Measurements from ENCODE around the gene SMARCD3.

The SMARCD3 gene

GRCh38 chr7:151276666-151277590, 28.4 kb upstream of the SMARCD3 start:
- peak overlapping the region; percentile 6; the same call in 1 of the 2 replicates for H3K27ac ChIP-seq
- no peak; the same call in 1 of the 2 replicates for TF ChIP-seq ZFX (IDR thresholded peaks at IDR 0.05)
- no peak for TF ChIP-seq CTCF (conservative IDR thresholded peaks at IDR 0.05)

GRCh38 chr7:151275813-151276577, 27.5 kb upstream of the SMARCD3 start:
- TF ChIP-seq ZFX (IDR thresholded peaks at IDR 0.05) (no peak), CTCF (conservative IDR thresholded peaks at IDR 0.05) (no peak)

GRCh38 chr7:151274936-151275812, 26.7 kb upstream of the SMARCD3 start:
- H3K27ac ChIP-seq: no peak overlapping the region
- TF ChIP-seq ZFX (IDR thresholded peaks at IDR 0.05): no peak
- no peak for TF ChIP-seq CTCF (conservative IDR thresholded peaks at IDR 0.05)

More at GRCh38 chr7:151275813-151276577, 27.5 kb upstream of the SMARCD3 start:
- H3K27ac ChIP-seq: no peak overlapping the region

DNA sequence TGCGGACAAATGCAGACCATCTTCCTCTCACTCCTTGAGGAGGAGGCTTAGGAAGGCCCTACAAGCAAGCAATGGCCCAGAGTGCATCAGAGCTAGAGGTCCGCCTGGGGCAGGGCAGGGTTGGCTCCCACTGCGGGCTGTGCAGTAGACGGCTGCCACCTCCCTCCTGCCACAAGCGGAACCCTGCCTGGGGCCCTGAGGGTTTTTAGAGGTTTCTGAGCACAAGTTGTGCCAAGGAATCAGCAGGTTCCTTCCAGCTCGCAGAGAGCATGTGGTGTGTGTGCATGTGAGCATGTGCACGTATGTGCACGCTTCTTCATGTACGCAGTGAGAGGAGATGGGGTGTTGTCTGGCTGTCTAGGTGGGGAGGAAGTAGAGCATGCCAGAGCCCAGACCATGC, 25.9 kb upstream of the SMARCD3 start:
- TF ChIP-seq CTCF (conservative IDR thresholded peaks at IDR 0.05): no peak
- no peak for TF ChIP-seq ZFX (IDR thresholded peaks at IDR 0.05)
- H3K27ac ChIP-seq: no peak overlapping the region

GRCh38 chr7:151273651-151274390, 25.3 kb upstream of the SMARCD3 start:
- H3K27ac ChIP-seq: no peak overlapping the region

More at GRCh38 chr7:151273651-151274390, 25.3 kb upstream of the SMARCD3 start:
- no peak for TF ChIP-seq ZFX (IDR thresholded peaks at IDR 0.05)
- no peak for TF ChIP-seq CTCF (conservative IDR thresholded peaks at IDR 0.05)

Data from C4-2B (cell line).